ENCODE results near the gene DIP2C. TPM values are rescaled to one million over a fixed set of nuclear protein-coding genes. Genes with fewer than 3 reads are reported as not detected.
"Not testable (repeated sequence)": the region's sequence is repeated elsewhere in the genome, so short reads cannot be mapped to it uniquely, and the experiment has no call there.

The DIP2C gene
- total RNA-seq, 1 donor from 2014 or later, result 1.6 TPM

GRCh38 chr10:588246-589165, 101.0 kb downstream of the DIP2C start:
- Mint-ChIP-seq H3K36me3 (ENCODE audit: low read depth) (no peaks in the 10 kb centered on the region), H3K9me3 (no peaks in the 10 kb centered on the region), H3K4me1 (ENCODE audit: low read depth) (no peaks in the 10 kb centered on the region), H3K4me3 (ENCODE audit: low read depth) (no peak overlapping the region), H3K27me3 (ENCODE audit: low read depth) (peaks cover 4% of the 10 kb centered on the region), H3K27ac (no peak overlapping the region)
- no peak for DNase-seq (ENCODE audit: low spot score)
- intact Hi-C loops (cut with micrococcal nuclease), result no loop called here

DNA sequence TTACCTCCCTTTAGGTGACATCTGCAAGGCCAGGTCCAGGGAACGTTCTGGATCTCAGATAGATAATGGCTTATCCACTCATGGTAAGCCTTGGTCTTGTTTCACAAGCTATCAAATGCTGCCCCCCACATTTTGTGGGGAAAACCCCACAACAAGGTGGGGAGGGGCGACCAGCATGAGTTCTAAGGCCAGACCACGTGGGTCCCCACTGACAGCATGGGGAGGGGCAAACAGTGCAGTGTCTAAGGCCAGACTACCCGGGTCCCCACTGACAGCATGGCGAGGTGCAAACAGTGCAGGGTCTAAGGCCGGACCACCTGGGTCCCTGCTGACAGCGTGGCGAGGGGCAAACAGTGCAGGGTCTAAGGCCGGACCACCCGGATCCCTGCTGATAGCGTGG, 102.8 kb downstream of the DIP2C start:
- H3K27ac Mint-ChIP-seq, result no peak overlapping the region
- no peaks in the 10 kb centered on the region for H3K4me1 Mint-ChIP-seq (ENCODE audit: low read depth)
- no peak overlapping the region for H3K4me3 Mint-ChIP-seq (ENCODE audit: low read depth)
- intact Hi-C loops (cut with micrococcal nuclease), result no loop called here
- no peak for DNase-seq (ENCODE audit: low spot score)
- H3K36me3 Mint-ChIP-seq (ENCODE audit: low read depth), result no peaks in the 10 kb centered on the region
- H3K9me3 Mint-ChIP-seq, result no peaks in the 10 kb centered on the region
- H3K27me3 Mint-ChIP-seq (ENCODE audit: low read depth), result peaks cover 3% of the 10 kb centered on the region

- intact Hi-C loops (cut with micrococcal nuclease), result no loop called here
- Mint-ChIP-seq H3K27ac (no peak overlapping the region), H3K36me3 (ENCODE audit: low read depth) (no peaks in the 10 kb centered on the region), H3K4me3 (ENCODE audit: low read depth) (no peak overlapping the region), H3K4me1 (ENCODE audit: low read depth) (no peaks in the 10 kb centered on the region), H3K27me3 (ENCODE audit: low read depth) (no peaks in the 10 kb centered on the region), H3K9me3 (no peaks in the 10 kb centered on the region)
- no peak for DNase-seq (ENCODE audit: low spot score)
These were observed 103.3 kb downstream of the DIP2C start for GRCh38 chr10:586151-586550.

- Mint-ChIP-seq H3K9me3 (no peaks in the 10 kb centered on the region), H3K27me3 (ENCODE audit: low read depth) (no peaks in the 10 kb centered on the region), H3K4me1 (ENCODE audit: low read depth) (no peaks in the 10 kb centered on the region), H3K27ac (no peak overlapping the region), H3K36me3 (ENCODE audit: low read depth) (no peaks in the 10 kb centered on the region), H3K4me3 (ENCODE audit: low read depth) (no peak overlapping the region)
- intact Hi-C loops (cut with micrococcal nuclease), result no loop called here
- no peak for DNase-seq (ENCODE audit: low spot score)
These were observed 104.0 kb downstream of the DIP2C start for GRCh38 chr10:585502-585901.

- intact Hi-C loops (cut with micrococcal nuclease); H3K9me3 Mint-ChIP-seq; H3K27ac Mint-ChIP-seq; DNase-seq (ENCODE audit: low spot score); H3K4me1 Mint-ChIP-seq (ENCODE audit: low read depth); H3K36me3 Mint-ChIP-seq (ENCODE audit: low read depth); H3K27me3 Mint-ChIP-seq (ENCODE audit: low read depth); H3K4me3 Mint-ChIP-seq (ENCODE audit: low read depth): not testable (repeated sequence)
These were observed 104.8 kb downstream of the DIP2C start for GRCh38 chr10:584497-585290.

DNA sequence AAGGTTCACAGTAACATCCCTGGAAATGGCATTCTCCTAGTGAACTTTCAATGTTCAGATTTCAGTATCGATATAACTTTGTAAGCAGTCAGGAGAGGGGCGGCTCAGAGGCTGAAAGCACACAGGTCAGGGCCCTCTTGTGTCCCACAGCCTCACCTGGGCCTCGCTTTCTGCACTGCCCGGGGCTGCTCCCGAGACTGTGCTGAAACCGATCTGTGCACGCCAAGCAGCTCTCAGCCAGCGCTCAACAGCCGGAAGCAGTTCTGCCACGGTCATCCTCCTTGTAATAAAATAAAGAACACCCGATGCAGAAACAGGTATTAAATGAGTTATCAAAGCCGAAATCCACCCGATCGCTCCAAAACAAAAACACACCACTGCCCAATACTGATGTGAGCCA, 106.0 kb downstream of the DIP2C start:
- intact Hi-C loops (cut with micrococcal nuclease), result no loop called here
- DNase-seq (ENCODE audit: low spot score), result no peak
- Mint-ChIP-seq H3K4me3 (ENCODE audit: low read depth) (no peak overlapping the region), H3K9me3 (no peaks in the 10 kb centered on the region), H3K27me3 (ENCODE audit: low read depth) (no peaks in the 10 kb centered on the region), H3K4me1 (ENCODE audit: low read depth) (no peaks in the 10 kb centered on the region), H3K36me3 (ENCODE audit: low read depth) (no peaks in the 10 kb centered on the region), H3K27ac (no peak overlapping the region)

GRCh38 chr10:581776-582330, 107.6 kb downstream of the DIP2C start:
- H3K4me3 Mint-ChIP-seq (ENCODE audit: low read depth), result no peak overlapping the region
- intact Hi-C loops (cut with micrococcal nuclease), result no loop called here
- H3K36me3 Mint-ChIP-seq (ENCODE audit: low read depth), result no peaks in the 10 kb centered on the region
- H3K27ac Mint-ChIP-seq, result no peak overlapping the region
- H3K27me3 Mint-ChIP-seq (ENCODE audit: low read depth), result peaks cover 2% of the 10 kb centered on the region
- no peaks in the 10 kb centered on the region for H3K9me3 Mint-ChIP-seq
- H3K4me1 Mint-ChIP-seq (ENCODE audit: low read depth), result no peaks in the 10 kb centered on the region
- DNase-seq (ENCODE audit: low spot score), result no peak

GRCh38 chr10:580778-581177, 108.7 kb downstream of the DIP2C start:
- intact Hi-C loops (cut with micrococcal nuclease), result no loop called here
- H3K36me3 Mint-ChIP-seq (ENCODE audit: low read depth), result no peaks in the 10 kb centered on the region
- H3K4me3 Mint-ChIP-seq (ENCODE audit: low read depth), result no peak overlapping the region
- H3K9me3 Mint-ChIP-seq, result no peaks in the 10 kb centered on the region
- H3K27me3 Mint-ChIP-seq (ENCODE audit: low read depth), result peaks cover 2% of the 10 kb centered on the region
- no peak for DNase-seq (ENCODE audit: low spot score)
- no peak overlapping the region for H3K27ac Mint-ChIP-seq
- no peaks in the 10 kb centered on the region for H3K4me1 Mint-ChIP-seq (ENCODE audit: low read depth)

DNA sequence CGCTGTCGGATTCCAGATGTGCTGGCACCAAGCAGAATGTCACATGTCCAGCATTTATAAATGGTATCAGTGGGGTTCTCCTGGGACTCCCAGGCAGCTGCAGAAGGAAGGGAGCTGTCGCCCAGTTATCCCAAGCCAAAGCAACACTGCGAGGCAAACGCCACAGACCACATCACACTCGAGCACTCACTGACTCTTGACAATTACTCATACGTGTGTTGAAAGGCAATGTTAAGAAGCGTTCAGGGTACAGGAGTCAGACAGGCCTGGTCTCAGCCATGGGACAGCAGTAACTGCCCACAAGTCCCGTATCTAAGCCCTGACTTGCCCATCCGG, 113.4 kb downstream of the DIP2C start:
- intact Hi-C loops (cut with micrococcal nuclease), result no loop called here
- Mint-ChIP-seq H3K4me1 (ENCODE audit: low read depth) (no peaks in the 10 kb centered on the region), H3K9me3 (no peaks in the 10 kb centered on the region), H3K4me3 (ENCODE audit: low read depth) (no peak overlapping the region), H3K36me3 (ENCODE audit: low read depth) (no peaks in the 10 kb centered on the region), H3K27ac (no peak overlapping the region), H3K27me3 (ENCODE audit: low read depth) (peaks cover 2% of the 10 kb centered on the region)
- no peak for DNase-seq (ENCODE audit: low spot score)

DNA sequence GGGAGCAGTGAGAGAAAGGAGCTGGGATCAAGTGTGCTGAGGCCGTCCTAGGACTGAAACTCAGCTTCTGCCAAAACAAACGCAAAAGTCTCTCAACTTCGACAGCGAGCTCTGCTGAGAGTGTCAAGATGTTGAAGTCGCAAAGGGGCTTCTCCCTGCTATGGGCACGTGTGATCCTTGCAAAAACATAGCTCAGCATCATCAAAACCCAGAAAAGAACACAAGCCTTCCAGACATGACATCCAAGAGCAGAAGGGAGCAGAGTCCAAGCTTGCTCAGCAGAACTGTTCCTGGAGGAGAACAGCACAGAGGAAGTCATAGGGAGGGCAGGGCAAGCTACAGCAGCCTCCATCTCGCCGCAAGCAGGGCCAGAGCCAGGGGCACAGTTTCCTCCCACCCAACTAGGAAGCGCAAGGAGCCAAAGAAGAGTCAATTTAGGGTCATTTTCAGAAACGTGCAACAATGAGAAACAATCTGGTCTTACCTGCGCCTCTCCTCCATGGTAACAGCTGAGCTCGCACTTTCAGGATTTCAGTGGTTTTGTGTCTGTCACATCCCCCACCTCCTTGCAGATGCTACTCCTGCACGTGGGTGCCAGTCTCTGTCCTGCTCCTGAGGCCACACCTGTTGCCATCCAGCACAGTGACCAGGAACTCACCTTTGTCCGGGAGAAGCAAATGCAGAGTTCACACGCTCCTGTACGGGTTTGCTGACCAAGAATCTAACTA, 113.9 kb downstream of the DIP2C start:
- Mint-ChIP-seq H3K9me3 (peaks cover under 1% of the 10 kb centered on the region), H3K36me3 (ENCODE audit: low read depth) (no peaks in the 10 kb centered on the region), H3K4me1 (ENCODE audit: low read depth) (no peaks in the 10 kb centered on the region), H3K27ac (no peak overlapping the region), H3K27me3 (ENCODE audit: low read depth) (peaks cover 2% of the 10 kb centered on the region), H3K4me3 (ENCODE audit: low read depth) (no peak overlapping the region)
- no peak for DNase-seq (ENCODE audit: low spot score)
- intact Hi-C loops (cut with micrococcal nuclease), result no loop called here

- no peaks in the 10 kb centered on the region for H3K36me3 Mint-ChIP-seq (ENCODE audit: low read depth)
- H3K9me3 Mint-ChIP-seq, result peaks cover 4% of the 10 kb centered on the region
- peaks cover 2% of the 10 kb centered on the region for H3K27me3 Mint-ChIP-seq (ENCODE audit: low read depth)
- H3K27ac Mint-ChIP-seq, result no peak overlapping the region
- no peak overlapping the region for H3K4me3 Mint-ChIP-seq (ENCODE audit: low read depth)
- H3K4me1 Mint-ChIP-seq (ENCODE audit: low read depth), result no peaks in the 10 kb centered on the region
- no peak for DNase-seq (ENCODE audit: low spot score)
- intact Hi-C loops (cut with micrococcal nuclease), result no loop called here
These were observed 116.8 kb downstream of the DIP2C start for GRCh38 chr10:572696-573095.

GRCh38 chr10:571688-572451, 117.6 kb downstream of the DIP2C start:
- no peaks in the 10 kb centered on the region for H3K4me1 Mint-ChIP-seq (ENCODE audit: low read depth)
- no peak overlapping the region for H3K4me3 Mint-ChIP-seq (ENCODE audit: low read depth)
- H3K9me3 Mint-ChIP-seq, result peaks cover 4% of the 10 kb centered on the region
- intact Hi-C loops (cut with micrococcal nuclease), result no loop called here
- no peaks in the 10 kb centered on the region for H3K27me3 Mint-ChIP-seq (ENCODE audit: low read depth)
- no peak for DNase-seq (ENCODE audit: low spot score)
- no peaks in the 10 kb centered on the region for H3K36me3 Mint-ChIP-seq (ENCODE audit: low read depth)
- H3K27ac Mint-ChIP-seq, result no peak overlapping the region
